Measurements from ENCODE around the gene MYLK3.

- TF ChIP-seq CTCF (IDR thresholded peaks at IDR 0.05) (no peak), EP300 (IDR thresholded peaks at IDR 0.05; ENCODE audit: low read depth) (no peak), POLR2AphosphoS5 (IDR thresholded peaks at IDR 0.05) (no peak)
These were observed 86.0 kb downstream of the MYLK3 start for GRCh38 chr16:46662123-46662522.
